ENCODE data around the gene ZNF750. TPM values are rescaled to one million over a fixed set of nuclear protein-coding genes. Genes with fewer than 3 reads are reported as not detected.

ZNF750 gene
- total RNA-seq, 4 donors from 2014 or later, result not detected

GRCh38 chr17:82797061-82797460 lies 42.8 kb downstream of the ZNF750 start:
- Histone ChIP-seq H3K27me3 (no peaks in the 10 kb centered on the region), H3K4me3 (no peak overlapping the region), H3K36me3 (peaks cover 0 to 47% (median 0%) of the 10 kb centered on the region in 3 donors), H3K27ac (no peak overlapping the region), H3K9me3 (no peaks in the 10 kb centered on the region), H3K4me1 (peaks cover 0 to 24% (median 0%) of the 10 kb centered on the region in 4 donors)
- WGBS, 2 donors, result 94% methylated on average over 9 of the region's 9 CpGs
- no peak for DNase-seq (ENCODE audit: low spot score in 2 of 2)
- no peak for TF ChIP-seq CTCF (IDR thresholded peaks at IDR 0.05)
- no peak for TF ChIP-seq EP300 (IDR thresholded peaks at IDR 0.05)
- TF ChIP-seq POLR2A (IDR thresholded peaks at IDR 0.05), result no peak

GRCh38 chr17:82795615-82796014 lies 44.2 kb downstream of the ZNF750 start:
- no peak for DNase-seq (ENCODE audit: low spot score in 2 of 2)
- Histone ChIP-seq H3K4me1 (peaks cover 0 to 24% (median 0%) of the 10 kb centered on the region in 4 donors), H3K4me3 (no peak overlapping the region), H3K36me3 (peaks cover 0 to 50% (median 0%) of the 10 kb centered on the region in 3 donors), H3K9me3 (no peaks in the 10 kb centered on the region), H3K27ac (peak overlapping the region in 1 of 4 donors; percentile 46), H3K27me3 (no peaks in the 10 kb centered on the region)
- TF ChIP-seq EP300 (IDR thresholded peaks at IDR 0.05) (no peak), POLR2A (IDR thresholded peaks at IDR 0.05) (no peak), CTCF (IDR thresholded peaks at IDR 0.05) (no peak)
- WGBS, 2 donors, result 76 to 93% methylated on average over 6 to 12 of the region's 14 CpGs

- no peak for DNase-seq (ENCODE audit: low spot score in 2 of 2)
- Histone ChIP-seq H3K27ac (peak overlapping the region in 1 of 4 donors; percentile 46), H3K4me3 (no peak overlapping the region), H3K4me1 (peaks cover 0 to 24% (median 0%) of the 10 kb centered on the region in 4 donors), H3K27me3 (no peaks in the 10 kb centered on the region), H3K9me3 (no peaks in the 10 kb centered on the region), H3K36me3 (peaks cover 0 to 43% (median 0%) of the 10 kb centered on the region in 3 donors)
- TF ChIP-seq CTCF (IDR thresholded peaks at IDR 0.05) (no peak), POLR2A (IDR thresholded peaks at IDR 0.05) (no peak)
- 74 to 75% methylated on average over 18 of the region's 18 CpGs for WGBS, 2 donors
Measured at GRCh38 chr17:82794781-82795482, 44.9 kb downstream of the ZNF750 start.

GRCh38 chr17:82793974-82794630 lies 45.7 kb downstream of the ZNF750 start:
- Histone ChIP-seq H3K36me3 (peaks cover 0 to 40% (median 0%) of the 10 kb centered on the region in 3 donors), H3K9me3 (no peaks in the 10 kb centered on the region), H3K4me1 (peaks cover 0 to 24% (median 0%) of the 10 kb centered on the region in 4 donors), H3K27me3 (no peaks in the 10 kb centered on the region), H3K27ac (peak overlapping the region in 1 of 4 donors; percentile 46), H3K4me3 (no peak overlapping the region)
- TF ChIP-seq POLR2A (IDR thresholded peaks at IDR 0.05) (no peak), CTCF (IDR thresholded peaks at IDR 0.05) (no peak), EP300 (IDR thresholded peaks at IDR 0.05) (no peak)
- 53 to 88% methylated on average over 5 to 10 of the region's 15 CpGs for WGBS, 2 donors
- no peak for DNase-seq (ENCODE audit: low spot score in 2 of 2)

GRCh38 chr17:82791532-82791931 lies 48.3 kb downstream of the ZNF750 start:
- 50 to 79% methylated on average over 12 of the region's 12 CpGs for WGBS, 2 donors
- Histone ChIP-seq H3K27me3 (no peaks in the 10 kb centered on the region), H3K4me1 (peaks cover 0 to 24% (median 0%) of the 10 kb centered on the region in 4 donors), H3K4me3 (no peak overlapping the region), H3K27ac (peak overlapping the region in 2 of 4 donors; percentile 32 to 61), H3K36me3 (peaks cover 0 to 41% (median 0%) of the 10 kb centered on the region in 3 donors), H3K9me3 (no peaks in the 10 kb centered on the region)
- no peak for TF ChIP-seq POLR2A (IDR thresholded peaks at IDR 0.05)
- peak in 1 of 2 donors; percentile 43 for TF ChIP-seq EP300 (IDR thresholded peaks at IDR 0.05)
- no peak for DNase-seq (ENCODE audit: low spot score in 2 of 2)

Measured in tibial nerve (tissue), 4 donors.